ENCODE results near the gene USP44.

Gene USP44

GRCh38 chr12:95551305-95551704, at the start of gene USP44:
USP44 (minus strand) TSS chr12:95551476; CDS start chr12:95534256, 17,220 bp downstream.
- peaks cover 48% of the 10 kb centered on the region for H3K27me3 ChIP-seq (ENCODE audit: control insufficient read depth, insufficient read depth, low read length)
- H3K9ac ChIP-seq (ENCODE audit: low read length) = no peak within 1 kb of the TSS
- H3K9me3 ChIP-seq (ENCODE audit: control insufficient read depth, low read length) = no peaks in the 10 kb centered on the region
- peaks cover 4% of the 10 kb centered on the region for H3K4me1 ChIP-seq (ENCODE audit: control insufficient read depth, insufficient read depth, low read length)
- no peaks in the 10 kb centered on the region for H3K36me3 ChIP-seq (ENCODE audit: control insufficient read depth, insufficient read depth, low read length)
- H3K4me3 ChIP-seq (ENCODE audit: low read length) = no peak within 1 kb of the TSS

- H3K36me3 ChIP-seq (ENCODE audit: control insufficient read depth, insufficient read depth, low read length) = no peaks in the 10 kb centered on the region
- H3K4me1 ChIP-seq (ENCODE audit: control insufficient read depth, insufficient read depth, low read length) = no peaks in the 10 kb centered on the region
- peaks cover 6% of the 10 kb centered on the region for H3K27me3 ChIP-seq (ENCODE audit: control insufficient read depth, insufficient read depth, low read length)
- no peak overlapping the region for H3K9ac ChIP-seq (ENCODE audit: low read length)
- H3K9me3 ChIP-seq (ENCODE audit: control insufficient read depth, low read length) = no peaks in the 10 kb centered on the region
- no peak overlapping the region for H3K4me3 ChIP-seq (ENCODE audit: low read length)
Measured at GRCh38 chr12:95600567-95600966, 49.3 kb upstream of the USP44 start.

GRCh38 chr12:95599880-95600279, 48.6 kb upstream of the USP44 start:
- Histone ChIP-seq H3K36me3 (ENCODE audit: control insufficient read depth, insufficient read depth, low read length) (no peaks in the 10 kb centered on the region), H3K4me1 (ENCODE audit: control insufficient read depth, insufficient read depth, low read length) (no peaks in the 10 kb centered on the region), H3K4me3 (ENCODE audit: low read length) (no peak overlapping the region), H3K27me3 (ENCODE audit: control insufficient read depth, insufficient read depth, low read length) (peaks cover 6% of the 10 kb centered on the region), H3K9me3 (ENCODE audit: control insufficient read depth, low read length) (no peaks in the 10 kb centered on the region), H3K9ac (ENCODE audit: low read length) (no peak overlapping the region)

- no peaks in the 10 kb centered on the region for H3K9me3 ChIP-seq (ENCODE audit: control insufficient read depth, low read length)
- H3K4me1 ChIP-seq (ENCODE audit: control insufficient read depth, insufficient read depth, low read length) = peaks cover 7% of the 10 kb centered on the region
- H3K4me3 ChIP-seq (ENCODE audit: low read length) = no peak overlapping the region
- H3K36me3 ChIP-seq (ENCODE audit: control insufficient read depth, insufficient read depth, low read length) = no peaks in the 10 kb centered on the region
- H3K9ac ChIP-seq (ENCODE audit: low read length) = no peak overlapping the region
- no peaks in the 10 kb centered on the region for H3K27me3 ChIP-seq (ENCODE audit: control insufficient read depth, insufficient read depth, low read length)
Measured at GRCh38 chr12:95594136-95594535, 42.9 kb upstream of the USP44 start.

GRCh38 chr12:95593266-95593871, 42.1 kb upstream of the USP44 start:
- Histone ChIP-seq H3K4me3 (ENCODE audit: low read length) (no peak overlapping the region), H3K36me3 (ENCODE audit: control insufficient read depth, insufficient read depth, low read length) (no peaks in the 10 kb centered on the region), H3K27me3 (ENCODE audit: control insufficient read depth, insufficient read depth, low read length) (no peaks in the 10 kb centered on the region), H3K4me1 (ENCODE audit: control insufficient read depth, insufficient read depth, low read length) (peaks cover 7% of the 10 kb centered on the region), H3K9ac (ENCODE audit: low read length) (no peak overlapping the region), H3K9me3 (ENCODE audit: control insufficient read depth, low read length) (no peaks in the 10 kb centered on the region)

- Histone ChIP-seq H3K4me1 (ENCODE audit: control insufficient read depth, insufficient read depth, low read length) (peaks cover 7% of the 10 kb centered on the region), H3K9ac (ENCODE audit: low read length) (no peak overlapping the region), H3K36me3 (ENCODE audit: control insufficient read depth, insufficient read depth, low read length) (no peaks in the 10 kb centered on the region), H3K4me3 (ENCODE audit: low read length) (no peak overlapping the region), H3K27me3 (ENCODE audit: control insufficient read depth, insufficient read depth, low read length) (no peaks in the 10 kb centered on the region), H3K9me3 (ENCODE audit: control insufficient read depth, low read length) (no peaks in the 10 kb centered on the region)
Measured at GRCh38 chr12:95591731-95592130, 40.5 kb upstream of the USP44 start.

- no peaks in the 10 kb centered on the region for H3K9me3 ChIP-seq (ENCODE audit: control insufficient read depth, low read length)
- peaks cover 7% of the 10 kb centered on the region for H3K4me1 ChIP-seq (ENCODE audit: control insufficient read depth, insufficient read depth, low read length)
- no peak overlapping the region for H3K9ac ChIP-seq (ENCODE audit: low read length)
- H3K36me3 ChIP-seq (ENCODE audit: control insufficient read depth, insufficient read depth, low read length) = no peaks in the 10 kb centered on the region
- no peaks in the 10 kb centered on the region for H3K27me3 ChIP-seq (ENCODE audit: control insufficient read depth, insufficient read depth, low read length)
- no peak overlapping the region for H3K4me3 ChIP-seq (ENCODE audit: low read length)
Measured at GRCh38 chr12:95590775-95591174, 39.5 kb upstream of the USP44 start.

GRCh38 chr12:95583933-95584332, 32.7 kb upstream of the USP44 start:
- Histone ChIP-seq H3K4me3 (ENCODE audit: low read length) (no peak overlapping the region), H3K36me3 (ENCODE audit: control insufficient read depth, insufficient read depth, low read length) (no peaks in the 10 kb centered on the region), H3K4me1 (ENCODE audit: control insufficient read depth, insufficient read depth, low read length) (no peaks in the 10 kb centered on the region), H3K27me3 (ENCODE audit: control insufficient read depth, insufficient read depth, low read length) (no peaks in the 10 kb centered on the region), H3K9ac (ENCODE audit: low read length) (no peak overlapping the region), H3K9me3 (ENCODE audit: control insufficient read depth, low read length) (no peaks in the 10 kb centered on the region)

GRCh38 chr12:95582230-95583058, 31.2 kb upstream of the USP44 start:
- Histone ChIP-seq H3K4me3 (ENCODE audit: low read length) (no peak overlapping the region), H3K9me3 (ENCODE audit: control insufficient read depth, low read length) (no peaks in the 10 kb centered on the region), H3K27me3 (ENCODE audit: control insufficient read depth, insufficient read depth, low read length) (no peaks in the 10 kb centered on the region), H3K36me3 (ENCODE audit: control insufficient read depth, insufficient read depth, low read length) (no peaks in the 10 kb centered on the region), H3K9ac (ENCODE audit: low read length) (no peak overlapping the region), H3K4me1 (ENCODE audit: control insufficient read depth, insufficient read depth, low read length) (no peaks in the 10 kb centered on the region)

- H3K9me3 ChIP-seq (ENCODE audit: control insufficient read depth, low read length) = no peaks in the 10 kb centered on the region
- no peaks in the 10 kb centered on the region for H3K27me3 ChIP-seq (ENCODE audit: control insufficient read depth, insufficient read depth, low read length)
- no peak overlapping the region for H3K4me3 ChIP-seq (ENCODE audit: low read length)
- H3K4me1 ChIP-seq (ENCODE audit: control insufficient read depth, insufficient read depth, low read length) = no peaks in the 10 kb centered on the region
- H3K9ac ChIP-seq (ENCODE audit: low read length) = no peak overlapping the region
- H3K36me3 ChIP-seq (ENCODE audit: control insufficient read depth, insufficient read depth, low read length) = no peaks in the 10 kb centered on the region
Measured at GRCh38 chr12:95577820-95578219, 26.5 kb upstream of the USP44 start.

GRCh38 chr12:95574799-95575452, 23.6 kb upstream of the USP44 start:
- Histone ChIP-seq H3K4me3 (ENCODE audit: low read length) (no peak overlapping the region), H3K9ac (ENCODE audit: low read length) (no peak overlapping the region), H3K36me3 (ENCODE audit: control insufficient read depth, insufficient read depth, low read length) (no peaks in the 10 kb centered on the region), H3K27me3 (ENCODE audit: control insufficient read depth, insufficient read depth, low read length) (no peaks in the 10 kb centered on the region), H3K9me3 (ENCODE audit: control insufficient read depth, low read length) (no peaks in the 10 kb centered on the region), H3K4me1 (ENCODE audit: control insufficient read depth, insufficient read depth, low read length) (no peaks in the 10 kb centered on the region)

- H3K4me3 ChIP-seq (ENCODE audit: low read length) = no peak overlapping the region
- no peaks in the 10 kb centered on the region for H3K27me3 ChIP-seq (ENCODE audit: control insufficient read depth, insufficient read depth, low read length)
- H3K9ac ChIP-seq (ENCODE audit: low read length) = no peak overlapping the region
- H3K4me1 ChIP-seq (ENCODE audit: control insufficient read depth, insufficient read depth, low read length) = no peaks in the 10 kb centered on the region
- no peaks in the 10 kb centered on the region for H3K36me3 ChIP-seq (ENCODE audit: control insufficient read depth, insufficient read depth, low read length)
- H3K9me3 ChIP-seq (ENCODE audit: control insufficient read depth, low read length) = no peaks in the 10 kb centered on the region
Measured at GRCh38 chr12:95573951-95574576, 22.8 kb upstream of the USP44 start.
